MCF 10A (cell line): ENCODE measurements around the gene RBBP7. TPM values are rescaled to one million over a fixed set of nuclear protein-coding genes. Genes with fewer than 3 reads are reported as not detected.

Experiments used
- BruUV-seq: library from RNA; stranded (reverse); fragments of 400-500 nt; replicated peaks from 2 replicates; lab custom pipeline; 2021; lab: Mats Ljungman, UMichigan
- CTCF ChIA-PET: fragments of 300-600 bp; sonication (Branson Sonifier 250); formaldehyde crosslinking; extraction: SDS; loops from one replicate; lab custom pipeline; 2021; ENCODE audit warnings: antibody characterized with exemption, inconsistent platforms; lab: Yijun Ruan, JAX
- POLR2A ChIA-PET: fragments of 300-600, 350-650 bp; sonication (Branson Sonifier 250); formaldehyde crosslinking; extraction: SDS; loops from one replicate; lab custom pipeline; 2020; ENCODE audit warnings: antibody characterized with exemption, inconsistent platforms; lab: Yijun Ruan, JAX
- DNase-seq: peaks from one replicate; pipeline ENCODE4 v3.0.0-alpha.2; 2018; ENCODE audit not compliant: unreplicated experiment
- H3K27ac Mint-ChIP-seq: one replicate; pipeline ENCODE4 v1.8.0; 2022; ENCODE audit warnings: mild to moderate bottlenecking, low read depth, mixed read lengths; ENCODE audit not compliant: unreplicated experiment
- H3K27me3 Mint-ChIP-seq: one replicate; pipeline ENCODE4 v1.8.0; 2022; ENCODE audit warnings: mixed read lengths; ENCODE audit not compliant: insufficient read depth, unreplicated experiment
- H3K36me3 Mint-ChIP-seq: one replicate; pipeline ENCODE4 v1.8.0; 2022; ENCODE audit warnings: mild to moderate bottlenecking, moderate library complexity, mixed read lengths; ENCODE audit not compliant: insufficient read depth, unreplicated experiment
- H3K4me1 Mint-ChIP-seq: one replicate; pipeline ENCODE4 v1.8.0; 2022; ENCODE audit warnings: mixed read lengths; ENCODE audit not compliant: insufficient read depth, unreplicated experiment
- H3K4me3 Mint-ChIP-seq: one replicate; pipeline ENCODE4 v1.8.0; 2022; ENCODE audit warnings: mild to moderate bottlenecking, moderate library complexity, mixed read lengths; ENCODE audit not compliant: unreplicated experiment
- H3K9me3 Mint-ChIP-seq: one replicate; pipeline ENCODE4 v1.8.0; 2022; ENCODE audit warnings: mixed read lengths; ENCODE audit not compliant: unreplicated experiment
- CTCF ChIP-seq: fragments of 200-600 bp; IDR thresholded peaks from one replicate; pipeline ENCODE4 v1.8.0; 2022; ENCODE audit warnings: antibody characterized with exemption, mild to moderate bottlenecking; ENCODE audit not compliant: unreplicated experiment
- intact Hi-C: fragments of 100-400 bp; cut with micrococcal nuclease; formaldehyde crosslinking; loops from 2 replicates; pipeline ENCODE4 v1.14.1; 2022
- total RNA-seq: library from RNA; stranded (reverse); gene quantifications from 2 replicates; pipeline ENCODE4 v1.2.3, GENCODE V29; 2022

The RBBP7 gene
- total RNA-seq, 1 experiment from 2014 or later = 95.2 TPM

GRCh38 chrX:16892504-16893362 lies 22.6 kb upstream of the RBBP7 start:
- CTCF ChIA-PET = interaction anchor here (0.6 to 2.4 kb wide), 11 partner anchors 9 to 175 kb away, joined by 3 to 25 read pairs (median 4); no protein-coding TSS in a partner anchor
- no TSS peak for BruUV-seq
- no peaks in the 10 kb centered on the region for H3K36me3 Mint-ChIP-seq
- no peaks in the 10 kb centered on the region for H3K9me3 Mint-ChIP-seq
- peak; percentile 86 for TF ChIP-seq CTCF
- DNase-seq = peak; percentile 88
- H3K27ac Mint-ChIP-seq = no peak overlapping the region
- H3K4me1 Mint-ChIP-seq = peaks cover 6% of the 10 kb centered on the region
- intact Hi-C loops = loop anchor here (1.0 kb wide), 1 partner anchor 66 kb away; no protein-coding TSS in a partner anchor
- POLR2A ChIA-PET = interaction anchor here (0.6 to 1.2 kb wide), 3 partner anchors 9 to 154 kb away, joined by 3 to 4 read pairs (median 3); no protein-coding TSS in a partner anchor
- peaks cover 67% of the 10 kb centered on the region for H3K27me3 Mint-ChIP-seq
- no peak overlapping the region for H3K4me3 Mint-ChIP-seq

- no peak overlapping the region for H3K27ac Mint-ChIP-seq
- intact Hi-C loops = no loop called here
- no peak for TF ChIP-seq CTCF
- no peak overlapping the region for H3K4me3 Mint-ChIP-seq
- DNase-seq = no peak
- CTCF ChIA-PET = interaction anchor here (0.9 to 9.8 kb wide), 5 partner anchors 9 to 197 kb away, joined by 3 to 252 read pairs (median 3); no protein-coding TSS in a partner anchor
- no peaks in the 10 kb centered on the region for H3K4me1 Mint-ChIP-seq
- H3K36me3 Mint-ChIP-seq = no peaks in the 10 kb centered on the region
- POLR2A ChIA-PET = interaction anchor here (1.4 kb wide), 1 partner anchor 161 kb away, joined by 5 read pairs; no protein-coding TSS in a partner anchor
- H3K27me3 Mint-ChIP-seq = peaks cover 74% of the 10 kb centered on the region
- BruUV-seq = no TSS peak
- H3K9me3 Mint-ChIP-seq = no peaks in the 10 kb centered on the region
Observed at GRCh38 chrX:16885628-16886027, 15.5 kb upstream of the RBBP7 start.

GRCh38 chrX:16883487-16883804 lies 13.3 kb upstream of the RBBP7 start:
- CTCF ChIA-PET = interaction anchor here (0.6 to 9.8 kb wide), 35 partner anchors 9 to 1292 kb away, joined by 3 to 252 read pairs (median 4); no protein-coding TSS in a partner anchor
- Mint-ChIP-seq H3K36me3 (no peaks in the 10 kb centered on the region), H3K4me3 (peak overlapping the region; percentile 73), H3K27me3 (peaks cover 69% of the 10 kb centered on the region), H3K27ac (no peak overlapping the region), H3K4me1 (no peaks in the 10 kb centered on the region), H3K9me3 (no peaks in the 10 kb centered on the region)
- DNase-seq = no peak
- TF ChIP-seq CTCF = no peak
- POLR2A ChIA-PET = interaction anchor here (0.6 to 2.8 kb wide), 8 partner anchors 9 to 163 kb away, joined by 3 to 30 read pairs (median 6); partner anchors contain the start of genes RBBP7 and REPS2
- no TSS peak for BruUV-seq
- intact Hi-C loops = loop anchor here (1.0 to 5.0 kb wide), 3 partner anchors 57 to 163 kb away; partner anchors contain the start of gene REPS2
